ENCODE results near the gene RETREG1.

The RETREG1 gene

GRCh38 chr5:16579142-16579847 lies 37.5 kb downstream of the RETREG1 start:
- DNase-seq, result peak; percentile 20

GRCh38 chr5:16578474-16578883 lies 38.3 kb downstream of the RETREG1 start:
- DNase-seq, result no peak

- no peak for DNase-seq
Measured at GRCh38 chr5:16577677-16578076, 39.1 kb downstream of the RETREG1 start.

- no peak for DNase-seq
Measured at GRCh38 chr5:16574789-16575721, 41.7 kb downstream of the RETREG1 start.

GRCh38 chr5:16573401-16573800 lies 43.4 kb downstream of the RETREG1 start:
- no peak for DNase-seq

GRCh38 chr5:16572289-16573015 lies 44.3 kb downstream of the RETREG1 start:
- DNase-seq, result no peak

GRCh38 chr5:16571016-16571415 lies 45.8 kb downstream of the RETREG1 start:
- no peak for DNase-seq

- DNase-seq, result no peak
Measured at GRCh38 chr5:16570121-16570815, 46.5 kb downstream of the RETREG1 start.

- no peak for DNase-seq
Measured at GRCh38 chr5:16568875-16569580, 47.8 kb downstream of the RETREG1 start.

GRCh38 chr5:16567365-16567764 lies 49.4 kb downstream of the RETREG1 start:
- no peak for DNase-seq

GRCh38 chr5:16565118-16565517 lies 51.7 kb downstream of the RETREG1 start:
- no peak for DNase-seq

- DNase-seq, result no peak
Measured at GRCh38 chr5:16564248-16564867, 52.4 kb downstream of the RETREG1 start.

- no peak for DNase-seq
Measured at GRCh38 chr5:16563686-16564085, 53.1 kb downstream of the RETREG1 start.

- no peak for DNase-seq
Measured at GRCh38 chr5:16561660-16562059, 55.1 kb downstream of the RETREG1 start.

- DNase-seq, result no peak
Measured at GRCh38 chr5:16559702-16560101, 57.1 kb downstream of the RETREG1 start.

- no peak for DNase-seq
Measured at GRCh38 chr5:16558984-16559629, 57.7 kb downstream of the RETREG1 start.

- no peak for DNase-seq
Measured at GRCh38 chr5:16557477-16557876, 59.3 kb downstream of the RETREG1 start.

GRCh38 chr5:16554110-16554509 lies 62.7 kb downstream of the RETREG1 start:
- no peak for DNase-seq

- DNase-seq, result peak; percentile 29
Measured at GRCh38 chr5:16552666-16553343, 64.0 kb downstream of the RETREG1 start.

GRCh38 chr5:16551628-16552027 lies 65.2 kb downstream of the RETREG1 start:
- DNase-seq, result no peak

Data from retina (tissue), 1 donor.